IMR-90 (cell line): ENCODE measurements around the gene SMOC1. TPM values are rescaled to one million over a fixed set of nuclear protein-coding genes. Genes with fewer than 3 reads are reported as not detected.

Source experiments
- ATAC-seq: fragments of 200-7000 bp; cut with Tn5 transposase; 2 replicates; pipeline ENCODE4 v1.9.1; 2020; ENCODE audit warnings: low read depth, mild to moderate bottlenecking, moderate library complexity
- BruUV-seq: library from RNA; stranded (reverse); fragments of 400-500 nt; replicated peaks from 2 replicates; lab custom pipeline; 2021; lab: Mats Ljungman, UMichigan
- CTCF ChIA-PET: fragments of 300-600 bp; formaldehyde crosslinking; extraction: SDS; loops from one replicate; lab custom pipeline; 2021; ENCODE audit warnings: antibody characterized with exemption; lab: Yijun Ruan, JAX
- POLR2A ChIA-PET: fragments of 300-600 bp; sonication (Branson Sonifier 250); formaldehyde crosslinking; loops from one replicate; lab custom pipeline; 2022; ENCODE audit warnings: antibody characterized with exemption; ENCODE audit not compliant: unreplicated experiment; lab: Charles Lee
- DNase-seq: peaks from one replicate; pipeline ENCODE4 v3.0.0; 2013
- H2AFZ ChIP-seq: replicated peaks from 2 replicates; pipeline ENCODE3; 2013; ENCODE audit warnings: low read length, mild to moderate bottlenecking; ENCODE audit not compliant: poor library complexity
- H2AK5ac ChIP-seq: 2 replicates; pipeline ENCODE4 v1.6.1; 2013; ENCODE audit warnings: low read depth, low read length, inconsistent platforms
- H2AK9ac ChIP-seq: replicated peaks from 2 replicates; pipeline ENCODE3; 2013; ENCODE audit warnings: mild to moderate bottlenecking, low read depth, low read length, moderate library complexity; ENCODE audit not compliant: poor library complexity
- H2BK120ac ChIP-seq: 2 replicates; pipeline ENCODE4 v1.6.1; 2013; ENCODE audit warnings: low read depth, low read length, inconsistent platforms
- H2BK15ac ChIP-seq: 3 replicates; pipeline ENCODE4 v1.6.1; 2013; ENCODE audit warnings: low read depth, low read length, inconsistent platforms
- H2BK20ac ChIP-seq: 2 replicates; pipeline ENCODE4 v1.6.1; 2013; ENCODE audit warnings: low read depth, mild to moderate bottlenecking, inconsistent platforms, low read length, moderate library complexity
- H2BK5ac ChIP-seq: 2 replicates; pipeline ENCODE4 v1.6.1; 2013; ENCODE audit warnings: mild to moderate bottlenecking, low read depth, low read length, inconsistent platforms; ENCODE audit not compliant: poor library complexity, severe bottlenecking
- H3K14ac ChIP-seq: replicated peaks from 2 replicates; pipeline ENCODE4 v1.6.1; 2013; ENCODE audit warnings: low read depth, low read length, inconsistent platforms
- H3K18ac ChIP-seq: 2 replicates; pipeline ENCODE4 v1.6.1; 2013; ENCODE audit warnings: low read depth, low read length, control low read depth
- H3K23ac ChIP-seq: 2 replicates; pipeline ENCODE4 v1.6.1; 2013; ENCODE audit warnings: low read depth, low read length, inconsistent platforms
- H3K27ac ChIP-seq: 2 replicates; pipeline ENCODE4 v1.5.1; 2013; ENCODE audit warnings: mild to moderate bottlenecking, control low read depth, low read length; ENCODE audit not compliant: insufficient read depth
- H3K27me3 ChIP-seq: 2 replicates; pipeline ENCODE4 v1.6.1; 2013; ENCODE audit warnings: low read length; ENCODE audit not compliant: control insufficient read depth, insufficient read depth
- H3K36me3 ChIP-seq: 2 replicates; pipeline ENCODE4 v1.6.1; 2013; ENCODE audit warnings: low read length, mixed read lengths; ENCODE audit not compliant: control insufficient read depth, insufficient read depth
- H3K4ac ChIP-seq: 2 replicates; pipeline ENCODE4 v1.6.1; 2013; ENCODE audit warnings: low read depth, low read length, inconsistent platforms
- H3K4me1 ChIP-seq: 2 replicates; pipeline ENCODE4 v1.6.1; 2013; ENCODE audit warnings: low read length, mixed read lengths; ENCODE audit not compliant: control insufficient read depth, insufficient read depth
- H3K4me2 ChIP-seq: 2 replicates; pipeline ENCODE4 v1.6.1; 2013; ENCODE audit warnings: low read depth, mild to moderate bottlenecking, control low read depth, low read length, moderate library complexity
- H3K4me3 ChIP-seq: 2 replicates; pipeline ENCODE4 v1.5.1; 2013; ENCODE audit warnings: low read depth, mild to moderate bottlenecking, control low read depth, low read length, moderate library complexity; ENCODE audit not compliant: insufficient read depth
- H3K56ac ChIP-seq: 2 replicates; pipeline ENCODE4 v1.6.1; 2013; ENCODE audit warnings: low read length, inconsistent platforms; ENCODE audit not compliant: insufficient read depth; ENCODE audit errors: extremely low read depth
- H3K79me1 ChIP-seq, 2 experiments: 2 replicates each; pipeline ENCODE4 v1.6.1; 2013; ENCODE audit warnings: low read length in 2 of 2, inconsistent platforms in 1 of 2, low read depth in 1 of 2
- H3K9ac ChIP-seq: 2 replicates; pipeline ENCODE4 v1.6.1; 2013; ENCODE audit warnings: low read depth, low read length, control low read depth
- H3K9me1 ChIP-seq: 2 replicates; pipeline ENCODE4 v1.6.1; 2013; ENCODE audit warnings: low read length, inconsistent platforms; ENCODE audit not compliant: insufficient read depth
- H3K9me3 ChIP-seq: 2 replicates; pipeline ENCODE4 v1.6.1; 2013; ENCODE audit warnings: low read length; ENCODE audit not compliant: control insufficient read depth, insufficient read depth
- H4K20me1 ChIP-seq: 2 replicates; pipeline ENCODE4 v1.6.1; 2013; ENCODE audit warnings: low read length, inconsistent platforms; ENCODE audit not compliant: insufficient read depth
- H4K5ac ChIP-seq: 2 replicates; pipeline ENCODE4 v1.6.1; 2013; ENCODE audit warnings: mild to moderate bottlenecking, low read depth, low read length, control low read depth
- H4K8ac ChIP-seq, 2 experiments: 2 replicates each; pipeline ENCODE4 v1.6.1; 2013; ENCODE audit warnings: low read depth in 2 of 2, low read length in 2 of 2, control low read depth in 1 of 2, inconsistent platforms in 1 of 2
- H4K91ac ChIP-seq: 2 replicates; pipeline ENCODE4 v1.6.1; 2013; ENCODE audit warnings: low read depth, low read length, inconsistent platforms; ENCODE audit not compliant: insufficient read depth
- BHLHE40 ChIP-seq: fragments of 150-350 bp; IDR thresholded peaks from 2 replicates; pipeline ENCODE4 v1.6.1; 2016; ENCODE audit warnings: mild to moderate bottlenecking, low read depth, low read length
- CEBPB ChIP-seq: IDR thresholded peaks from 2 replicates; pipeline ENCODE4 v1.6.1; 2012; ENCODE audit warnings: low read depth, low read length, improper control_type of control experiment
- FOS ChIP-seq: fragments of 150-350 bp; IDR thresholded peaks from 2 replicates; pipeline ENCODE4 v1.6.1; 2016; ENCODE audit warnings: low read depth, low read length
- MAZ ChIP-seq: IDR thresholded peaks from 2 replicates; pipeline ENCODE4 v1.6.1; 2012; ENCODE audit warnings: low read depth, mild to moderate bottlenecking, low read length, improper control_type of control experiment, moderate library complexity, borderline replicate concordance
- NFE2L2 ChIP-seq: fragments of 150-350 bp; IDR thresholded peaks from 2 replicates; pipeline ENCODE4 v1.6.1; 2016; ENCODE audit warnings: low read depth, mild to moderate bottlenecking, low read length
- POLR2A ChIP-seq: IDR thresholded peaks from 2 replicates; pipeline ENCODE4 v1.6.1; 2012; ENCODE audit warnings: mild to moderate bottlenecking, low read depth, low read length
- RCOR1 ChIP-seq: IDR thresholded peaks from 2 replicates; pipeline ENCODE4 v1.6.1; 2012; ENCODE audit warnings: mild to moderate bottlenecking, low read length, improper control_type of control experiment; ENCODE audit not compliant: insufficient replicate concordance
- RFX5 ChIP-seq: IDR thresholded peaks from 2 replicates; pipeline ENCODE4 v1.8.0; 2012; ENCODE audit warnings: low read depth, mild to moderate bottlenecking, low read length, moderate library complexity
- SMC3 ChIP-seq: fragments of 150-350 bp; IDR thresholded peaks from 2 replicates; pipeline ENCODE4 v1.6.1; 2016; ENCODE audit warnings: low read depth, mild to moderate bottlenecking, antibody characterized with exemption, low read length, moderate library complexity
- USF2 ChIP-seq: fragments of 150-350 bp; IDR thresholded peaks from 2 replicates; pipeline ENCODE4 v1.6.1; 2017; ENCODE audit warnings: mild to moderate bottlenecking, antibody characterized with exemption, low read length, low read depth
- whole genome bisulfite sequencing, 2 experiments: methylation state at CpG; one replicate each; pipeline versions ENCODE4 v1.1.5 to v1.1.7; 2013; ENCODE audit warnings: missing lambda C conversion rate in 2 of 2; ENCODE audit not compliant: insufficient read length in 1 of 2; ENCODE audit errors: extremely low coverage in 2 of 2; 5-methylcytosine and 5-hydroxymethylcytosine counted together
- dilution Hi-C: fragments of 300-500 bp; cut with HindIII; formaldehyde crosslinking; loops from one replicate; pipeline ENCODE4 v1.14.3; 2018; ENCODE audit warnings: low sequenced_read_pairs; ENCODE audit not compliant: unreplicated experiment
- in situ Hi-C: fragments of 300-500 bp; cut with MboI; formaldehyde crosslinking; loops from 3 replicates; pipeline ENCODE4 v1.14.3; 2019; ENCODE audit warnings: low sequenced_read_pairs, inconsistent platforms, mixed read lengths
- intact Hi-C: fragments of 100-400 bp; cut with micrococcal nuclease; formaldehyde crosslinking; loops from 2 replicates; pipeline ENCODE4 v1.10.0; 2022
- polyA plus RNA-seq, 3 experiments: library from polyadenylated mRNA; depleted of rRNA; stranded (reverse); fragments of >200 nt; gene quantifications; 2 replicates each; pipeline ENCODE4 v1.2.3, GENCODE V29; 2012; ENCODE audit warnings: low replicate concordance in 1 of 3
- total RNA-seq: library from RNA; depleted of rRNA; stranded (reverse); fragments of >200 nt; gene quantifications from 2 replicates; pipeline ENCODE4 v1.2.3, GENCODE V29; 2012

SMOC1 gene
- total and polyA plus RNA-seq, 2 of the 4 experiments (the other 2 are of a cell fraction): 0.90 to 4.1 TPM

GRCh38 chr14:70049605-70050004 is 170.4 kb downstream of the SMOC1 start:
- no peak for ATAC-seq
- Histone ChIP-seq H2BK20ac (no peak overlapping the region), H4K8ac (no peak overlapping the region), H2AK9ac (no peak overlapping the region), H3K9me1 (no peaks in the 10 kb centered on the region), H3K27me3 (peaks cover 2% of the 10 kb centered on the region; the same call in 1 of the 2 replicates), H3K56ac (no peak overlapping the region), H3K9me3 (no peaks in the 10 kb centered on the region), H3K4ac (no peak overlapping the region), H3K36me3 (no peaks in the 10 kb centered on the region), H4K91ac (no peak overlapping the region), H2AFZ (no peak overlapping the region), H3K23ac (no peak overlapping the region), H4K5ac (no peak overlapping the region), H3K27ac (no peak overlapping the region), H2BK15ac (no peak overlapping the region), H3K18ac (no peak overlapping the region), H3K14ac (no peak overlapping the region), H2BK120ac (no peak overlapping the region), H2BK5ac (no peak overlapping the region), H2AK5ac (no peak overlapping the region), H3K4me2 (no peak overlapping the region), H3K9ac (no peak overlapping the region), H3K79me1 (no peaks in the 10 kb centered on the region), H4K20me1 (no peaks in the 10 kb centered on the region), H3K4me3 (no peak overlapping the region), H3K4me1 (no peaks in the 10 kb centered on the region)
- whole genome bisulfite sequencing, 2 experiments: 80% methylated on average over 1 of the region's 3 CpGs; no CpG with 5 or more reads in 1 of the 2 experiments
- POLR2A ChIA-PET: no interaction called here
- no peak for TF ChIP-seq RCOR1
- no peak for TF ChIP-seq RFX5
- no peak for TF ChIP-seq CEBPB
- TF ChIP-seq SMC3: no peak
- TF ChIP-seq POLR2A: no peak
- no peak for TF ChIP-seq BHLHE40
- no peak for TF ChIP-seq NFE2L2
- no peak for TF ChIP-seq MAZ
- TF ChIP-seq FOS: no peak
- TF ChIP-seq USF2: no peak
- BruUV-seq: no TSS peak
- in situ Hi-C loops: no loop called here
- no peak for DNase-seq
- intact Hi-C loops: loop anchor here (5.0 kb wide), 1 partner anchor 518 kb away; no protein-coding TSS in a partner anchor
- CTCF ChIA-PET: interaction anchor here (0.6 kb wide), 1 partner anchor 155 kb away, joined by 3 read pairs; no protein-coding TSS in a partner anchor
- dilution Hi-C loops: no loop called here
